ENCODE measurements around the gene CNOT11.
A peak's percentile ranks its signal among the peaks of the same experiment; 100 is the strongest.
"Not testable (repeated sequence)": the region's sequence is repeated elsewhere in the genome, so short reads cannot be mapped to it uniquely, and the experiment has no call there.

The CNOT11 gene

DNA sequence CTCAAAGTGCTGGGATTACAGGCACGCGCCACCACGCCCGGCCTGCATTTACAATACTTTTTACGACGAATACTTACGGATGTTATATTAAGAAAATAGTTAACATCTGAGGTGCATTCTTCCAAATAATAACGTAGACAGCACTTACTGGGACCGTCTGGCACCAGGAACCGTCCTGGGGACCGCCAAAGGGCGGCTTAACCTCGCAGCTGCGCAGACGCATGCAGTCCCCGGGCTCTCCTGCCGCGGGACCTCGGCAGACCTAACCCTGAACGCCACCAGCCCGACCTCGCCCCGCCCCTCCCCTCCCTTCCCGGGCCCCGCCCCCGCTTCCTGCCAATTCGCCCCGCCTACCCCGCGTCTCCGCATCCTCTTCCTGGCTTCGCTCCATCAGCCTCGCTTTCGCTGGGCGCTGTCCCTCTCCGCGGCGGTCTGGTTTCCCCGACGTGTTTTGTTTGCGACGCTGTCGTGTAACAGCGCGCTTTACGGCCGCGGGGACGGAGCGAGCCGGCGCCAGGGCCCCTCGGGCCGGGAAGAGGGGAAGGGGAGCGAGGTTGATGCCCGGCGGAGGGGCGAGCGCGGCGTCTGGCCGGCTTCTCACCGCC is at the start of gene CNOT11:
Gene CNOT11 (plus strand): TSS at position 479 of the 605 bp plus-strand sequence. CDS start 79 bp downstream, at position 558.
- DNase-seq, result peak; percentile 100

DNA sequence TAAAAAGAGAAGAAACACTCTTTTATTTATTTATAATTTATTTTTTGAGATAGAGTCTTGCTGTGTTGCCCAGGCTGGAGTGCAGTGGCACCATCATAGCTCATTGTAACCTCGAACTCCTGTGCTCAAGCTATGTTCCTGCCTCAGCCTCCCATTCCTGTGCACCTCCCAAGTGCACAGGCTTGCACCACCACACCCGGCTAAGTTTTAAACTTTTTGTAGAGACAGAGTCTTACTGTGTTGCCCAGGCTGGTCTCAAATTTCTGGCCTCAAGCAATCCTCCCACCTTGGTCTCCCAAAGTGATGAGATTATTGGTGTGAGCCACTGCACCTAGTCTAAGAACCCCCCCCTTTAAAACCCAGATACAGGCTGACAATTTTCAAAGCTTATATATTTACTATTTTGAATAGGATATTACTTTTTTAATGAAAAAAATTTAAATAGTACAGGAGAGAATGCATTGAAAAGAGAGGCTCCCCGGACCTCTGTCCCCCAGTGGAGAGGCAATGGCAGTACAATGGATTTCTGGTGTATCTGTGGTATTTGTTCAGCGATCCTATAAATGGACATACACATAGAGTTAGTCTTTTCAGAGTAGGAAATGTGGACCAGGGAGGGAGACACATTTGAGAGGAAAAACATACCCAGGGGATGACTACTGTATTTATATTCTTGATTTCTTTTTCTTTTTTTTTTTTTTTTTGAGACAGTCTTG is 48.1 kb upstream of the CNOT11 start:
- DNase-seq, result no peak

DNA sequence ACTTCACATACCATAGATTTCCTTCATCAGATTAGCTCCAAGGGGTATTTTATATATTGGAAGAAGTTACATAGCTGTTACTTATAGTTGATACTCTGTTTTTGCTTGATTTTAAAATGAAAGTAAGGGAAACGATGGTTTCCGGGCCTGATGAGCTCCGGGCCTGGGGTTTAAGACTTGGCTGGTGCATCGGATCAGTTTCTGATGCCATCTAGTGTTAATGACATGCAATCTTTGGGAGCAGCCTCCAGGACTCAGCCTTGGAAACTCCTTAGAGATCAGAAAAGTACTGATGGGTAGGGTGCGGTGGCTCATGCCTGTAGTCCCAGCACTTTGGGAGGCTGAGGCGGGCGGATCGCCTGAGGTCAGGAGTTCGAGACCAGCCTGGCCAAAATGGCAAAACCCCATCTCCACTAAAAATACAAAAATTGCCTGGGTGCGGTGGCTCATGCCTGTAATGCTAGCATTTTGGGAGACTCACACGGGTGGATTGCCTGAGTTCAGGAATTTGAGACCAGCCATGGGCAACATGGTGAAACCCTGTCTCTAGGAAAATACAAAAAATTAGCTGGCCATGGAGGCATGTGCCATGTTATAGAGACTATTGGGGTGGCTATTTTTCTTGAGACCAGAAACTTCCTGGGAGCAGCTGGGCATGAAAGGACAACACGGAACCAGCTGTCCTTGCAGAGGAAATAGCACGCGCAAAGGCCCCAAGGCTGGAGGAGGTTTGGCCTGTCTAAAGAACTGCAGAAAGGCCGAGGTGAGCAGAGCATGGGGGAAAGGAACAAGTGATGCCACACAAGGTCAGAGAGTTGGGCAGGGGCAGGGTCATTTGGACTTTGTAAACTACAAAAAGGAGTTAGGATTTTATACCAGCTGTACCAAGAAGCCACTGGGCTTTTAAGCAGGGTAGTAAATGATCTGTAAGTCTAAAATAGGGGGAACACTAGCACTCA is 46.9 kb upstream of the CNOT11 start:
- DNase-seq, result peak; percentile 90

DNA sequence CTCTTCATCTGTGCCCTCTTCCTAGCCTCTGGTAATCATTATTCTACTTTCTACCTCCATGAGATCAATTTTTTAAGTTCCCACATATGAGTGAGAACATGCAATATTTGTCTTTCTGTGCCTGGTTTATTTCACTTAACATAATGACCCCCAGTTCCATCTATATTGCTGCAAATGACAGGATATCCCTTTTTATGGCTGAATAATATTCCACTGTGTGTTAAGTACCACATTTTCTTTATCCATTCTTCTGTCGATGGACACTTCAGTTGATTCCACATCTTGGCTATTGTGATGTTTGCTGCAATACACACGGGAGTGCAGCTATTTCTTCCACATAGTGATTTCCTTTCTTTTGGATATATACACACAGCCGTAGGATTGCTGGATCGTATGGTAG is 43.9 kb upstream of the CNOT11 start:
- no peak for DNase-seq

DNA sequence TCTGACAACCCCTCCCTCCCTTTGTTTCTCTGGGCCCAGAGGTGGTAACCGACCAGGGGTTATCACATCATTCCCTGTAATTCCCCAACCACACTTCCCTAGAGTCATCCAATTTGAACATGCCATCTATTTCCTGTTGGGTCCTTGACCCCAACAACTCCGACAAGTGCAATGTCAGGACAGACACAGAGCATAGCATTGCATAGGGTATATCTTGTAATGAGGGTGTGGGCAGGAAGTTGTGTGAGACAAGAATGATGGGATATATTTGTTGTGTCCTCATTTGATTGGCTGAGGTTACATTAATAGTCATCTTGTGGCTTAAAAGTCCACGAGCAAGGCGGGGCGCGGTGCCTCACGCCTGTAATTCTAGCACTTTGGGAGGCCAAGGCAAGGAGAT is 33.4 kb upstream of the CNOT11 start:
- no peak for DNase-seq

DNA sequence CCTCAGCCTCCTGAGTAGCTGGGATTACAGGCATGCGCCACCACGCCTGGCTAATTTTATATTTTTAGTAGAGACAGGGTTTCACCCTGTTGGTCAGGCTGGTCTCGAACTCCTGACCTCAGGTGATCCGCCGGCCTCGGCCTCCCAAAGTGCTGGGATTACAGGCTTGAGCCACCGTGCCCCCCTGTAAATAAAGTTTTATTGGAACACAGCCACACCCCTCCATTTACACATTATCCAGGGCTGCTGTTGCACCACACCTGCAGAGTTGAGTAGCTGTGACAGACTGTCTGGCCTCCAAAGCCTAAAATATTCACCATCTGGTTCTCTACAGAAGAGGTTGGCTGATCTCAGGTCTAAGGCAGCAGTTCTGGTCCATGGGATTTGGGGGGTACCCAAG is 32.6 kb upstream of the CNOT11 start:
- not testable (repeated sequence) for DNase-seq

DNA sequence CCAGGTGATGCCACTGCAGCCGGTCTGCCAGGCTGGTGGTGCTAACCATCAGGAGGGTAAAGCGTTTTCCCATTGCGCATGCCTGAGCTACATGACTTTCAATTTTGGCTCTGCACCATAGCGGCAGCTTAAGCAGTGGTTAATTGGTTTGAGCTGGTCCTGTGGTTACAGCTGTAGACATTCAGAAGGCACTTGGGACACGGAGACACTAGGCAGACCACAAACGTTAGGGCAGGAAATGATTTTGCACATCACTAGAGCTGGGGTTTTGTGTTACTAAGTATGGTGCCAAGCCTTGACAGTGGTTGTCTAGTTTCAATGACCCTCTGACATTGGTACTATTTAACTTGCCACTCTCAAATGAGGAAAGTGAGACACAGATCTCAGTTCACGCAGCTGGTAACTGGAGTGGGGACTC is 28.9 kb upstream of the CNOT11 start:
- DNase-seq, result peak; percentile 12

DNA sequence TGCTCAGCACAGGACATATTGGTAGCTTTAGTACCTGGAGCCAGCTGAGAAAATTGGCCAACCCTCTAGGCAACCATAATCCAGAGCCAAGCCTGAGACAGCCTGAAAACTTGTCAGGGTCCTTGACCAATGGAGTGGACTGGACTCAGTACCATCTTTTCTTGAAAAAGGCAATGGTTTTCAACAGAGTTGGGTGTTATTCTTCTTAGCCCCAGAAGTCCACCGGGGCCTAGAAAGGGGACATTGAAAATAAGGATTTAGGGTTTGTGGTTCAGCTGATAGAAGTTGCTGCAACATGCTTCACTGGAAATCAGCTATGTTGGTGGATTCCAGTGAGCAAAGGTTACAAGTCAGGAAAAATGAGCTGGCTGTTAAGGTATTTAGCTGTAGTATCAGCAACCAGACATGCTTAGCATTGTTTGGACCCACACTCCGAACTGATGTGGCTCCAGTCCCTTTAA is 22.1 kb upstream of the CNOT11 start:
- DNase-seq, result no peak

DNA sequence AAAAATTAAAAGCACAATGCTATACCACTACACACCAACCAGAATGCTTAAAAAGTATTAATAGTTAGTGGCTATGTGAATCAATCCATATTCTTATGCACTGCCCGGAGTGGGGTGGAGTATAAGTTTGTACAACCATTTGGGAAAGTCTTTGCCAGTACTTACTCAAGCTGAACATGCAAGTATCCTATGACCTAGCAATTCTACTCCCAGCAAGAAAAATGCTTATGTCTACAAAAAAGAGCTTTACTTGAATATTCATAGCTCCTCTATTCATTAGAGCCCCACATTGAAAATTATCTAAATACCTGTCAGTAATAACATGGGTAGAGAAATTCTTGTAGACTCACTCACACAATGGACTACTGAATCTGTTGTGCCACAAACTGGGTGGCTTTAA is 21.4 kb upstream of the CNOT11 start:
- DNase-seq, result no peak

DNA sequence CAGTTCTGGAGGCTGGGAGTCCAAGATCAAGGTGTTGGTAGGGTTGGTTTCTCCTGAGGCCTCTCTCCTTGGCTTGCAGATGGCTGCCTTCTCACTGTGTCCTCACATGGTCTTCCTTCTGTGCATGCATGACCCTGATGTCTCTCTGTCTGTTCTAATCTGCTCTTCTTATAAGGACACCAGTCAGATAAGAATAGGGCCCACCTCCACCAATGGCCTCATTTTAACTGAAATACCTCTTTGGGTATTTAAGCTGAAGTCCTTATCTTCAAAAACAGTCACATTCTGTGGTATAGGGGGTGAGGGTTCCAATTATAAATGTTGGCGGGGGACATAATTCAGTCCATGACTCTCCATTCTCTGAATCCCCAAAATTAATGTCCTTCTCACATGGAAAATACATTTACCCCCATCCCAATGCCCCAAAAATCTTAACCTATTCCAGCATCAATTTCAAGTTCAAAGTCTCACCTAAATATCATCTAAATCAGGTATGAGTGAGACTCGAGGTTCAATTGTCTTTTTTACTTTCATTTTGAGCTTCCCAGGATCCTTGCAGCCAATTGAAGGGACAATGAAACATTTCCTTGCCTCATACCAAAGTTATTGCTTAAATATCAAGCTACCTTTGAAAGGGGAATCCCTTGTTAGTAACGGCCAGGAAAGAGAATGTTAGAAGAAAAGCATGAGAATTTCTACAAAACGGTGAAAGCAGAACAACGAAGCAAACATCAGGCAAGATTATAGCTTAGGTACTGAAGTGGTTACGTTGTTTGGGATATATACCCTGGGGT is 20.6 kb upstream of the CNOT11 start:
- DNase-seq, result no peak

DNA sequence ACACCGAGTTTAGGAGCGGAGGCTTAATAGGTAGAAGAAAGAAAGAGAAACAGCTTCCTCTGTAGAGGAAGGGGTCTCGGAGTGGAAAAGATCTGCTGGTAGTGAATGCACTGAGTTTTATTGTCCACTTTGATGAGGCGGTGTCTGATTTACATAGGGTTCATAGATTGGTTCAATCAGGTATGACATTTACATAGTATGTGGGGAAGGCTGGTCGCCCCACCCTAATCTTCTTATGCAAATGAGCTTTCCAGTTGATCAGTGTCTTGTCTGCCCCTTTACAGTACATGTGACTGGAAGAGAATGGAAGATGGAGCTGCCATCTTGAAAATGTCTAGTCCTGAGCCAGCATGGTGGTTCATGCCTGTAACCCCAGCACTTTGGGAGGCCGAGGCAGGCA is 19.9 kb upstream of the CNOT11 start:
- no peak for DNase-seq

DNA sequence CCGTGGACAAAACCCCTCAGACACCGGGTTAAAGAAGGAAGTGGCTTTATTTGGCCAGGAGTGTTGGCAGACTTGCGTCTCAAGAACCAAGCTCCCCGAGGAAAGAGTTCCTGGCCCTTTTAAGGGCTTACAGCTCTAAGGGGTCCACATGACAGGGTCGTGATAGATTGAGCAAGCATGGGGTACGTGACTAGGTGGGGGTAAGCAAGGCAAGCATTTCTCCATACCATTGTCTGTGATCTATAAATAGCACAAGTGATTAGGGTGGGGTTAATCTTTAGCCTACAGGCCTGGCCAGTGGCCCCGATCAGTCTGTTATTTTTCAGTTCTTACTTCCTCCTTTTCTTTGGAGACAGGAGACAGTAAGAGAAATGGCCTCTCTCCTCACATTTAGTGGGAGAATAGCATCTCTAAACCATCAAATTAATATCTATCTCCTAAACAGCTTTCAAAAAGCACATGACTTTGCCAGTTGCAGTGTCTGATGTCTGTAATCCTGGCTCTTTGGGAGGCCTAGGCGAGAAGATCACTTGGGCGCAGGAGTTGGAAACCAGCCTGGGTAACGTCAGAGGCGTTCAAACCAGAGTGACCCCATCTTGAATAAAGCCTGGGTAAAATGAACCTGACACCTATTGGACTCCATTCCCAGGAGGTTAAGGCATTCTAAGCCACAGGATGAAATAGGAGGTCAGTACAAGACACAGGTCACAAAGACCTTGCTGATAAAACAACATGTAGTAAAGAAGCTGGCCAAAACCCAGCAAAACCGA is 18.3 kb upstream of the CNOT11 start:
- no peak for DNase-seq

DNA sequence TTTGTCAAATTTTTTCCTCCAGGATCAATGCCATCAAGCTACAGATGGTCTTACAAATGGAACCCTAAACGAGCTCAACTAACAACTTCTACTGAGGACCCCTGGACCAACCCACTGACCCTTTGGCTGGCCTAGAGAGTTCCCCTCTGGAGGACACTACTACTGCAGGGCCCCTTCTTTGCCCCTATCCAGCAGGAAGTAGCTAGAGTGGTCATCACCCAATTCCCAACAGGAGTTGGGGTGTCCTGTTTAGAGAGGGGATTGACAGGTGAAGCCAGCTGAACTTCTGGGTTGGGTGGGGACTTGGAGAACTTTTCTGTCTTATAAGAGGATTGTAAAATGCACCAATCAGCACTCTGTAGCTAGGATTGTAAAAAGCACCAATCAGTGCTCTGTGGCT is 16.7 kb upstream of the CNOT11 start:
- DNase-seq, result not testable (repeated sequence)

DNA sequence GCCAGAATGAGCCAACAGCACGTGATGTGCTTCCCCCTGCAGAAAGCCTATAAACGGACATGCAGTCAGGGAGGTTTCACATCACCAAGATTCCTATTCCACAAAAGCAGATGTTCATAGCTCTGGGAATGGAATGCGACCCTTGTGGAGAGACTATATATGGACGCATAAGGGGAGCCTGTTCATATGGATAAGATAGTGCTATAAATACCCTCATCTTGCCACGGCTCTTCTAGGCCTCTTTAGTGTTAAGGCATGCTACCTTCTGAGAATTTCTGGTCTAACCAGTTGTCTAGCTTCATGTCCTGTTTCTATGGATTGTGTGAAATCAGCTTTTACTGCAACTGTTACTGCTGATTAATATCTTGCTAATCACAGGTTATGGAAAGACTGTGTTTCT is 14.7 kb upstream of the CNOT11 start:
- not testable (repeated sequence) for DNase-seq

DNA sequence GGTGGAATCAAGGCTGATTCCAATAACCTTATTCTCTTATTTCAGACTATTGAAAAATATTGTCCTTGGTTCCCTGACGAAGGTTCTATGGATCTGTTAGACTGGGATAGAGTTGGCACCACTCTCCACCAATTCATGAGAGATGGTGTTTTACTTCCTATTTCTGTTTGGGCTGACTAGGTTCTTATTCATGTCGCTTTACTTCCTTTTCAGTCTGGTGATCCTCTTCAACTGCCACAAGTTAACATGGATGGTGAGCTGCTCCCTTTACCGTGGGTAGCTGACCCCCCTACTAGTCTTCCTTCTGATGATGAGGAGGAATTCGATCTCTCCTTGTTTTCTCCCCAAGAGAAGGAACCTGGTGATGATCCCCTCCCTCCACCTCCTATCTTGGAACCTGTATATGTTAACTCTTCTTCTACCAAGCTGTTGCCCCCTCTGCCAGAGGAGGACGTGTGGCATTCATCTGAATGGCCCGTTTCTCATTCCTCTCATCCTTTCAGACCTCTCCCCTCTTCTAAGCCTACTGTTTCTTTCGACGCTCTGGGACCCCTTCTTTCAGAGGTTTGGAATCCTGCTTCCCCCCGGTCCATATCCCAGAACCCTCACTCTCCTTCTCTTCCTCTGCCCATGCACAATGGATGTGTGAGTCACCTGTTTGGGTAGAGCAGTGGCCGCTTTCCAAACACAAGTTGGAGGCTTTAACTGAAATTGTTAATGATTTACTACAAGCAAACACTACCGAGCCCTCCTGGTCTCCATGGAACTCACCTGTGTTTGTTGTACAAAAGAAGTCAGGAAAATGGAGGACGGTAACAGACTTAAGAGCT is 13.5 kb upstream of the CNOT11 start:
- peak; percentile 46 for DNase-seq

DNA sequence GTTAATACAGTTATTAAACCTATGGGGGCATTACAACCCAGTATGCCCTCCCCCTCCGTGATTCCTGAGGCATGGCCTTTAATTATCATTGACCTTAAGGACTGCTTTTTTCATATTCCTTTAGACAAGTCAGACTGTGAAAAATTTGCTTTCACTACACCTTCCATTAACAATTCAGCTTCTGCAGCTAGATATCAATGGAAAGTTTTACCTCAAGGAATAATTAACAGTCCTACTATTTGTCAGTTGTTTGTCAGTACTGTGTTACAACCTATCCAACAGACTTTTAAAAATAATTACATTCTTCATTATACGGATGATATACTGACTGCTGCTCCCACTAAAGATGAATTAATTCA is 12.9 kb upstream of the CNOT11 start:
- DNase-seq, result not testable (repeated sequence)

DNA sequence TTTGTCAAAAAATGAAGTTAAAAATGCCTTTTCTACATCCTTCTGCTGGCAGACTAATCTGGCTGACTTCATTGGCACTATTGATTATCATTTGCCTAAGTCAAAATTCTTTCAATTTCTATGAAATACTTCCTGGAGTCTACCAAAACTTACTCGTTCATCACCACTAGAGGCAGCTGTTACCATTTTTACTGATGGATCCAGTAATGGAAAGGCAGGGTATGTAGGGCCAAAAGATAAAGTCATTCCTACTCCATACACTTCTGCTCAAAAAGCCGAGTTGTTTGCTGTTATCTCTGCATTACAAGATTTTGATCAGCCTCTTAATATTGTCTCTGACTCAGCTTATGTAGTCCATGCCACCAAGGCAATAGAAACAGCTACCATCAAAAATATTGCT is 12.0 kb upstream of the CNOT11 start:
- peak; percentile 27 for DNase-seq

DNA sequence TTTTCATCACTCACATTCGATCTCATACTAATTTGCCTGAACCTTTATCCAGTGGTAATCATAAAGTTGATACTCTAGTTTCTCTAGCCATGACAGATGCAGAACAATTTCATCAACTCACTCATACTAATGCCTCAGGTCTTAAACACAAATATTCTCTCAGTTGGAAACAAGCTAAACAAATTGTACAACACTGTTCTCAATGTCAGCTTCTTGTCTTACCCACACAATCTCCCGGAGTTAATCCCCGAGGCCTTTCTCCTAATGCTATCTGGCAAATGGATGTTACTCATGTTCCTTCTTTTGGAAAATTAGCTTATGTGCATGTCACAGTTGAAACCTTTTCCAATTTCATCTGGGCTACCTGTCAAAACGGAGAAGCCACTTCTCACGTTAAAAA is 11.5 kb upstream of the CNOT11 start:
- no peak for DNase-seq

DNA sequence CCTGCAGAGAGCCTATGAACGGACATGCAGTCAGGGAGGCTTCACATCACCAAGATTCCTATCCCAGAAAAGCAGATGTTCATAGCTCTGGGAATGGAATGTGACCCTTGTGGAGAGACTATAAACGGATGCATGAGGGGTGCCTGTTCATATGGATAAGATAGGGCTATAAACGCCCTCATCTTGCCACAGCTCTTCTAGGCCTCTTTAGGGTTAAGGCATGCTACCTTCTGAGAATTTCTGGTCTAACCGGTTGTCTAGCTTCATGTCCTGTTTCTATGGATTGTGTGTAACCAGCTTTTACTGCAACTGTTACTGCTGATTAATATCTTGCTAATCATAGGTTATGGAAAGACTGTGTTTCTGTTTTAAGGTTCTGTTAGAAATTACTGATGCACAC is 8.3 kb upstream of the CNOT11 start:
- not testable (repeated sequence) for DNase-seq

DNA sequence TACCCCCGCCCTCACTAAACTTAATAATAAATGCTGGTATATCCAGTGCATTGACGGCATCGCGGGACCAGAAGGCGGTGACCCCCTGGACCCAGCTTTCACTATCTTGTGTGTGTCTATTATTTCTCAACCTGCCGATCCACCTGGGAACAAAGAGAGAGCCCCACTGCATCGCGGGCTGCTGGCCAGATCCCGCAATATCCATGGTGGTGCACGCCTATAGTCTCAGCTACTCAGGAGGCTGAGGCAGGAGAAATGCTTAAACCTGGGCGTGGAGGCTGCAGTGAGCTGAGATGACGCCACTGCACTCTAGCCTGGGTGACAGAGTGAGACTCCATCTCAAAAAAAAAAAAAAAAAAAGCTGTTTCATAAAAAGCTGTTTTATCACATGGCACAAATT is 7.8 kb upstream of the CNOT11 start:
- DNase-seq, result not testable (repeated sequence)

DNA sequence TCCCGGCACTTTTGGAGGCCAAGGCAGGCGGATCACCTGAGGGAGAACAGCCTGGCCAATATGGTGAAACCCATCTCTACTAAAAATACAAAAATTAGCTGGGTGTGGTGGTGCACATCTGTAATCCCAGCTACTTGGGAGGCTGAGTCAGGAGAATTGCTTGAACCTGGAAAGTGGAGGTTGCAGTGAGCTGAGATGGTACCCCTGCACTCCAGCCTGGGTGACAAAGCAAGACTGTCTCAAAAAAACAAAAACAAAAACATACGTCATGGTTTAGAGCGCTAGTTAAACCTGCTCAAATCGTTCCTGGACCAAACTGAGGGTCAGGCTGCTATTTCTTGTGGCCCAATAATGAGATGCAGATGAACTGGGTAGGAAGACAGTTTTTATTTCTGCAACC is 7.2 kb upstream of the CNOT11 start:
- DNase-seq, result not testable (repeated sequence)
